HPDE6-E6E7 (cell line): ENCODE results near the gene KIAA0753.
"Not testable (repeated sequence)": the region's sequence is repeated elsewhere in the genome, so short reads cannot be mapped to it uniquely, and the experiment has no call there.

Source experiments
- DNase-seq: peaks from one replicate; pipeline ENCODE4 v3.0.0; 2011; ENCODE audit warnings: missing footprints; ENCODE audit errors: extremely low spot score

KIAA0753 gene

DNA sequence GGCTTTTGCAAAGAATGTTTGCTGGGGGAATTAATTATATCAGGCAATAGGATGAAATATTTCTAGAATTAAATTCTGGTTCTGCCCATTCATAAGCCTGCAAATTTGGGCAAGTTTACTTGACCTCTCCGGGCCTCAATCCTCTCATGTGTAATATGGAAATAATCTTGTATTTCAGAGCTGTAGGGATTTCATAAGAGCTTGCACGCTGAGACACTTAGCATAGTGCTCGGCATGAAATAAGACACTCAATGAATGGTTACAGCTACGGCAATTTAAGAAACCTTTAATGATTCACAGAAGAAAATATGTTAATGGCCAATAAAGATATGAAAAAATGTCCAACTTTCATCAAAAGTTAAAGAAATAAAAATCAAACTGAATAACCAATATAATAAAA lies 43.6 kb downstream of the KIAA0753 start:
- no peak for DNase-seq

DNA sequence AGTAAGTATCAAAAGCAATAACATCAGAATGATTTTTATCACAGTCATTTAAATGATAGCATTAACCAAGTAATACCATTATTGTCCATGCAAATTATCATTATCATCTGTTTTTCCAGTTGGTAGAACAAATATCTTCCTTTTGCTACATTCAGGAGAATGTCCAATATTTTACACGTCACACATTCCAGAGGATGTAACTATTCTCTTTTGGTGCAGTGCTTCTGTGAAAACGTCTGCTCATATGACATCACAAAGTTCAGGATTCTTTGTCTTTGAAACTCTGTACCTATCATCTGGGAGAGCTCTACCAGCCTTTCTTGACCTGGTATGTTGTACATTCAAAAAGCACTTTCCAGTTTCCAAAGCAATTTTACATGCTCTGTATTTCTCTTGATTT lies 44.0 kb downstream of the KIAA0753 start:
- no peak for DNase-seq

DNA sequence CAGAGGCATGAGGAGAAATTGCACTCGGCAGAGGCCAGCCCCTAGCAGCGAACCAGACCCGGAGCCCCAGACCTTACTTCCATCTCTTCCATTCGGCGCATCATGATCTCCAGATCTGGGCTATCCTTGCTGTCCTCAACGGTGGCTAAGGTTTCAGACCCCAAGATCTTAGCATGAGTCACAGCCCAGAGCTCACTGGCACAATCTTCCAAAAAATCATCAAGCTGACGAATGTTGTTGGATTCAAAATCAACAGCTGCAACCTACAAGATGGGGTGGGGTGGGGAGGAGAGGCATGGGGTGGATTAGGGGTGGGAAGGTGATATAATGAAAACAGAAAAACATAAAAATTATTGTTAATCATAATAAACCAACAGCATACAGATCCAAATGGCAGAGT lies 44.4 kb downstream of the KIAA0753 start:
- DNase-seq: no peak

GRCh38 chr17:6593371-6593770 lies 47.1 kb downstream of the KIAA0753 start:
- DNase-seq: not testable (repeated sequence)

GRCh38 chr17:6592173-6592572 lies 48.3 kb downstream of the KIAA0753 start:
- no peak for DNase-seq

DNA sequence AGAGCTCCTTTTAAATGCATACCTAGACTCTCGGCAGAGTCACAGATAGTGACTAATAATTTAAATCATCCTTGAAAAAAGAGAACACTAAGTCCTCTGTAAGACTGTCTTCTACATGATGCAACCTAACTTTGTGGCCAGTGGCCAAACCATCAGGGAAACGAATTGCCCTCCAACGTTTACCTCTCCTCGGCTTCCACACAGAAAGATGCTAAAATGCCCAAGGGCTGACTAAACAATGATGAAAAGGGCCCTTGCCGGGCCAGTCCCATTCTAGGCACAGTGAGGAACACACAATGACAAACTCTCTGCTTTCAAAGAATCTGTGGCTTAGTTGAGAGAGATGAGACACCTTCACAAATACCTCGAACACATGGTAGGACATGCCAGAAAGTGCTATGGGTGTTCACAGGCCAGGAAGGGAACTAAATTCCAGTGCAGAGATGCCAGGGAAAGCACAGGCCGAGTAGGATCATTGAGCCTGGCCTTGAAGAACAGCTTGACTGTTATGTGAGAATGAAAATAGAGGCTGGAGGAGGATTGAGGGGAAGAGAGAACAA lies 48.8 kb downstream of the KIAA0753 start:
- no peak for DNase-seq

GRCh38 chr17:6589266-6589946 lies 51.1 kb downstream of the KIAA0753 start:
- no peak for DNase-seq

- DNase-seq: no peak
These were observed 52.3 kb downstream of the KIAA0753 start for GRCh38 chr17:6588165-6588564.

- DNase-seq: no peak
These were observed 53.2 kb downstream of the KIAA0753 start for GRCh38 chr17:6587310-6587709.

GRCh38 chr17:6583411-6583810 lies 57.1 kb downstream of the KIAA0753 start:
- no peak for DNase-seq

- DNase-seq: no peak
These were observed 59.9 kb downstream of the KIAA0753 start for GRCh38 chr17:6580625-6581024.

DNA sequence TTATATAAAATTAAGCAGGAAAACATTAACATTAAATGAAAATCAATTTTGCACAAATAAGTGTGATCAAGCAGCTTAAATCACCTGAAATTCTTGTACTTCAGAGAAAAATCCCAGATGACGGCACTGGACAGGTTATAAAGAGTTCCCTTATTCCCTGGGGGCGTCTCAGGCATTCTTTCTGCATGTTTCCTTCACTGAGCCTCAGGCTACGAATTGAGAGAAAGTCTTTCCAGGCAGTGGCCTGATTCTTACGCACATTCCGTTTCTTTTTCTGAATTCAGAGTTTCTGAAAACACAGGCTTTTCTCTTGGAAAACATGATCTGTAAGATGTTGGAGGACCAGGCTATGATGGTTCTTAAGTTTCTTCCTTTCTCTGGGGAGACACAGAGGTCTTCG lies 62.0 kb downstream of the KIAA0753 start:
- DNase-seq: no peak

- peak; percentile 90 for DNase-seq
These were observed 62.7 kb downstream of the KIAA0753 start for GRCh38 chr17:6577686-6578263.

GRCh38 chr17:6576038-6576785 lies 64.3 kb downstream of the KIAA0753 start:
- DNase-seq: no peak

DNA sequence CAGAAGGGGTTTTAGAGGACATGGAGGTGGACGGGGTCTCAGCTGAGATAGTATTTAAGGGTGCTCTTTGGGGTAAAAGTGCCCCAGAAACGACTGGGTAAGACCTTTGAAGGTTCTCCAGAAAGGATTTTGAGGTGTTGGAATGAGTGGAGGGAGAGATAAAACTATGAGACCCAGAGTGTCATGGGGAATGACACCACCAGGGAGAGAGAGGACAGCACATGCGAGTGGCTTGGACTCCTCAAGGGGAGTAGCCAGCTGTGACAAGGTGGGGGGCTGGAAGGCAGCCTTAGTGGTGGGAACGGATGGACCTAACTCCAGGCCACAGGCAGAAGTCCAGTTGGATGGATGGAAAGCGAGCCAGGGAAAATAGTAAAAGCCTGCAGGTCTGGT lies 64.9 kb downstream of the KIAA0753 start:
- DNase-seq: no peak

DNA sequence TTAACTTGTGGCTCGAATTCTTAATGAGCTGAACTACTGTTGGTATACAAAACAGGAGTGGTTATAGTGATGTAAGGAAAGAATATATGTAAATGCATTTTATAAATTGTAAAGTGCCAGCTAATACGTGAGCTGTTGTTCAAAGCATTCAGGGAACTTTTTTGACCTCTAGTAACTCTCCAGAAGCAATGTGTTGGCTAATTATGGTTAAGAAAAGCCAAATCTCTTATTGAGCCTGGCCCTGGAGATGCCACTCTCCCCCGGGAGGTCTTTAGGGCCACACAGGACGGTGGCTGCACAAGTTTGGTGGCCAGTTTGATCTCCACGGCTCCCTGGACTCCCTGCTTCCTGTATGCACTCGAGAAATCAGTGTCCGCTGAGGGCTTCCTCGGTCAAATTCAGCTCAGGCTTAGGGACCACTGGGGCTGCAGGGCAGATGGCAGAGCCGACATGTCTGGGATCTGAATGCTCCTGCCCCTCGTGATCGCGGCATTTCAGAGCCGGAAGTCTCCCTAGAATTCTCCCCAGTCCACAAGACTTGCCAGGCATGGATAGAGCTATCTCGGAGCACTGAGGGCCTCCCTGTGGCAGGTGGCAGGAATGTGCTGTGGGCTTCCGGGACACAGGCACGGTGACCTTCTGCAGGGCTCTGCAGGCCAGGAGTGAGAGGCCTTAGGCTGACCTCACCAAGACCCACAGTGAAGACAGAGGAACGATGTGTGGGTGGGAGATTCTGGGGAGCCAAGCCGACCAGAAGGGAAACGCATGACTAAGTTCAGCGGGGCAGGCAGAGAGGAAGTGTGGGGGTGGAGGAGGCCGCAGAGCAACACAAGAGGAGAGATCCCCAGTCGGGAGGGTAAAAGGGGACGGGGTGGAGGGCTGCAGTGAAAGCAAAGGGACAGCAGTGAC lies 65.6 kb downstream of the KIAA0753 start:
- no peak for DNase-seq

DNA sequence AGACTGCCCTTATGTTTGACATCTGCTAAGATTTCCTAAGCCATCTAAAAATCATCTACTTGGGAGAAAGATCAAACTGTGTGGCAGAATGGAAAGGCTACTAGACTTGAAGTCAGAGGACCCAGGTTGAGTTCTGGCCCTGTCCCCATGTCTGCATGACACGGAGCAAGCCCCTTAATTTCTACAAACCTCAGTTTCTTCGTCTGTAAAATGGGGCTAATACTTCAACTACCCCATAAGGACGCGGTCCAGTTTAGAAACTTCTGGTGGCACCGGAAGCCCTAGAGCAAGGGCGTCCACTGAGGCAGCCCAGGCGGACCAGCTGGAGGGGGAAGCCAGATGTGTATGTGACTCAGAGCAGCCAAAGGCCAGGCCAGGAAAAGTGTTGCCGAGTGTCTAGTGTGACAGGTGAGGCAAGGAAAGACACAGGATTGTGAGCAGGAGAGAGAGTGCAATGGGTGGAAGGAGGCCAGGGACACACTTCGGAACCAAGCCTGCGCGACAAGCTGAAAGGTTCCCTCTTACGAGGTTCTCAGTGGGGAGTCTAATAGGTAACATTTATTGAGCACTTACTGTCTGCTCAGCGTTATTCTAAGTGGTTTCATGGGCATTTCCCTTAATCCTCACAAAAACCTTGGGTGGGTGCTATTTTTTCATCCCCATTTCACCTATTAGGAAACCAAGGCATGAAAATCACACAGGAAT lies 66.4 kb downstream of the KIAA0753 start:
- no peak for DNase-seq

DNA sequence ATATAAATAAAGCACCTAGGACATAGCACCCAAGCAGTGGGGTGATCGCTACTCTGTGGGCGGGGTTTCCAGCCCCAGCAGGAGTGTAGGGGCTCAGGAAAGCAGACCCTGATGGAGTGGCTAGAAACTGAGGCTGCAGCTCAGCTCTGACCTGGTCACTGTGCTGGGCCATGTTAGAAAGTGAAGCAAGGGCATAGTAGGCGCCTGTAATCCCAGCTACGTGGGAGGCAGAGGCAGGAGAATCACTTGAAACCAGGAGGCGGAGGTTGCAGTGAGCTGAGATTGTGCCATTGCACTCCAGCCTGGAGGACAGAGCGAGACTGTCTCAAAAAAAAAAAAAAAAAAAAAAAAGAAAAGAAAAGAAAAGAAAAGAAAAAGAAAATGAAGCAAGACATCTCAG lies 67.0 kb downstream of the KIAA0753 start:
- DNase-seq: not testable (repeated sequence)

DNA sequence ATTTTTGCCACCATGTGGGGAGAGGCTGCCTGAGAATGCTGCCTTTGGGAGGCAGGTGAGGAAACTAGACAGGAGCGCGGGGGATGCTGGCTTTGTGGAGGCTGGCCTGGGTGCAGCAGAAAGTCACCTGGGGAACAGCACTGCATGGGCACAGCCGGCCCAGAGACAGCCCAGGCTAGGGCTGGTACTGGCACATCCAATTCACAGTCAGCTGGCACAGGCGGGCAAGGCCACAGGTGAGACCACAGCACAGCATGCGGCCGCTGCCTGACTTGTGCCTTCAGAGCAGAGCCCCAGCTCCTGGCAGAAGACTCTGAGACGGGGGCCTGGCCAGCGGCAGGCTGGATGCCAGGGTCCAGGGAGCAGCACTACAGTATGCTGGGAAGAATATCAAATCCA lies 67.5 kb downstream of the KIAA0753 start:
- DNase-seq: no peak

GRCh38 chr17:6571452-6571781 lies 69.1 kb downstream of the KIAA0753 start:
- no peak for DNase-seq

GRCh38 chr17:6570731-6571451 lies 69.6 kb downstream of the KIAA0753 start:
- DNase-seq: no peak
